Esophagus (tissue), 2 donors: ENCODE data around the gene RIPOR1. TPM values are rescaled to one million over a fixed set of nuclear protein-coding genes. Genes with fewer than 3 reads are reported as not detected.
A peak's percentile ranks its signal among the peaks of the same experiment; 100 is the strongest.

ENCODE experiments used
- H3K27ac ChIP-seq, 2 donors: one replicate each; pipeline ENCODE4 v1.5.1; 2013; ENCODE audit warnings: low read depth in 2 of 2, mild to moderate bottlenecking in 2 of 2, inconsistent platforms in 1 of 2, low read length in 1 of 2, moderate library complexity in 1 of 2
- H3K27me3 ChIP-seq, 2 donors: one replicate each; pipeline ENCODE4 v1.6.1; 2013; ENCODE audit warnings: low read length in 2 of 2, control low read depth in 1 of 2, mild to moderate bottlenecking in 1 of 2; ENCODE audit not compliant: insufficient read depth in 2 of 2, control insufficient read depth in 1 of 2
- H3K36me3 ChIP-seq, 2 donors: one replicate each; pipeline ENCODE4 v1.6.1; 2013; ENCODE audit warnings: low read length in 1 of 2; ENCODE audit not compliant: control insufficient read depth in 2 of 2, insufficient read depth in 2 of 2
- H3K4me1 ChIP-seq, 2 donors: one replicate each; pipeline ENCODE4 v1.6.1; 2013; ENCODE audit warnings: low read length in 1 of 2; ENCODE audit not compliant: control insufficient read depth in 2 of 2, insufficient read depth in 2 of 2
- H3K4me3 ChIP-seq, 2 donors: one replicate each; pipeline ENCODE4 v1.5.1; 2013; ENCODE audit warnings: low read length in 2 of 2, mild to moderate bottlenecking in 2 of 2, low read depth in 1 of 2, moderate library complexity in 1 of 2
- H3K9me3 ChIP-seq, 2 donors: one replicate each; pipeline ENCODE4 v1.6.1; 2013; ENCODE audit warnings: mild to moderate bottlenecking in 2 of 2, low read depth in 1 of 2, low read length in 1 of 2, moderate library complexity in 1 of 2; ENCODE audit not compliant: control insufficient read depth in 2 of 2, insufficient read depth in 1 of 2
- WGBS, 2 donors: extraction: QIAGEN DNeasy Blood & Tissue Kit; methylation state at CpG; one replicate each; pipeline ENCODE4 v1.1.7; 2013; 5-methylcytosine and 5-hydroxymethylcytosine counted together
- polyA plus RNA-seq, 2 donors: library from polyadenylated mRNA; stranded (reverse); fragments of 200-250 nt; gene quantifications; one replicate each; pipeline ENCODE4 v1.2.3, GENCODE V29; 2013
- donor health status: healthy with polysubstance abuse.
- donor health status: Bipolar disorder and iron deficiency.

RIPOR1 gene
- polyA plus RNA-seq, 2 donors = 12.7 to 14.9 TPM

GRCh38 chr16:67549240-67549639 lies 20.6 kb downstream of the RIPOR1 start:
- Histone ChIP-seq H3K27me3 (no peaks in the 10 kb centered on the region), H3K36me3 (peaks cover 4 to 14% of the 10 kb centered on the region in 2 donors), H3K27ac (no peak overlapping the region), H3K4me1 (peaks cover 0 to 23% of the 10 kb centered on the region in 2 donors), H3K9me3 (no peaks in the 10 kb centered on the region), H3K4me3 (no peak overlapping the region)
- 78 to 81% methylated on average over 4 of the region's 4 CpGs for WGBS, 2 donors

GRCh38 chr16:67549936-67550335 lies 21.3 kb downstream of the RIPOR1 start:
- 52 to 53% methylated on average over 1 of the region's 1 CpG for WGBS, 2 donors
- H3K4me3 ChIP-seq = no peak overlapping the region
- H3K27me3 ChIP-seq = no peaks in the 10 kb centered on the region
- no peak overlapping the region for H3K27ac ChIP-seq
- H3K9me3 ChIP-seq = no peaks in the 10 kb centered on the region
- H3K4me1 ChIP-seq = peaks cover 0 to 17% of the 10 kb centered on the region in 2 donors
- H3K36me3 ChIP-seq = peaks cover 0 to 9% of the 10 kb centered on the region in 2 donors

- 94 to 98% methylated on average over 2 of the region's 2 CpGs for WGBS, 2 donors
- Histone ChIP-seq H3K36me3 (peaks cover 0 to 2% of the 10 kb centered on the region in 2 donors), H3K27me3 (no peaks in the 10 kb centered on the region), H3K4me1 (peaks cover 0 to 10% of the 10 kb centered on the region in 2 donors), H3K9me3 (no peaks in the 10 kb centered on the region), H3K27ac (no peak overlapping the region), H3K4me3 (no peak overlapping the region)
Measured at GRCh38 chr16:67551091-67551490, 22.5 kb downstream of the RIPOR1 start.

GRCh38 chr16:67551972-67552371 lies 23.3 kb downstream of the RIPOR1 start:
- H3K9me3 ChIP-seq = no peaks in the 10 kb centered on the region
- H3K27me3 ChIP-seq = no peaks in the 10 kb centered on the region
- no peak overlapping the region for H3K4me3 ChIP-seq
- 72 to 88% methylated on average over 2 of the region's 2 CpGs for WGBS, 2 donors
- H3K36me3 ChIP-seq = no peaks in the 10 kb centered on the region
- no peak overlapping the region for H3K27ac ChIP-seq
- peaks cover 0 to 10% of the 10 kb centered on the region in 2 donors for H3K4me1 ChIP-seq

GRCh38 chr16:67552476-67552875 lies 23.8 kb downstream of the RIPOR1 start:
- WGBS, 2 donors = 54 to 58% methylated on average over 4 of the region's 4 CpGs
- no peaks in the 10 kb centered on the region for H3K36me3 ChIP-seq
- H3K27me3 ChIP-seq = no peaks in the 10 kb centered on the region
- H3K27ac ChIP-seq = peak overlapping the region in 1 of 2 donors; percentile 47
- no peaks in the 10 kb centered on the region for H3K9me3 ChIP-seq
- H3K4me1 ChIP-seq = peaks cover 0 to 6% of the 10 kb centered on the region in 2 donors
- no peak overlapping the region for H3K4me3 ChIP-seq

GRCh38 chr16:67555795-67556212 lies 27.2 kb downstream of the RIPOR1 start:
- 38 to 49% methylated on average over 3 of the region's 3 CpGs for WGBS, 2 donors
- Histone ChIP-seq H3K4me3 (no peak overlapping the region), H3K4me1 (no peaks in the 10 kb centered on the region), H3K27ac (peak overlapping the region; percentile 59 to 81), H3K27me3 (no peaks in the 10 kb centered on the region), H3K9me3 (no peaks in the 10 kb centered on the region), H3K36me3 (no peaks in the 10 kb centered on the region)

GRCh38 chr16:67558859-67559258 lies 30.2 kb downstream of the RIPOR1 start:
- WGBS, 2 donors = 77 to 95% methylated on average over 1 of the region's 1 CpG
- Histone ChIP-seq H3K9me3 (no peaks in the 10 kb centered on the region), H3K4me1 (no peaks in the 10 kb centered on the region)

GRCh38 chr16:67560827-67561342 lies 32.3 kb downstream of the RIPOR1 start:
- H3K4me3 ChIP-seq = no peak overlapping the region
- WGBS, 2 donors = 80 to 81% methylated on average over 8 of the region's 8 CpGs
- H3K27me3 ChIP-seq = no peaks in the 10 kb centered on the region
- H3K36me3 ChIP-seq = no peaks in the 10 kb centered on the region
- H3K27ac ChIP-seq = peak overlapping the region in 1 of 2 donors; percentile 43
- H3K9me3 ChIP-seq = no peaks in the 10 kb centered on the region
- no peaks in the 10 kb centered on the region for H3K4me1 ChIP-seq

More at GRCh38 chr16:67558859-67559258, 30.2 kb downstream of the RIPOR1 start:
- Histone ChIP-seq H3K27ac (no peak overlapping the region), H3K27me3 (no peaks in the 10 kb centered on the region), H3K4me3 (no peak overlapping the region), H3K36me3 (no peaks in the 10 kb centered on the region)

GRCh38 chr16:67561501-67561823 lies 32.8 kb downstream of the RIPOR1 start:
- Histone ChIP-seq H3K4me3 (peak overlapping the region; percentile 54 to 58), H3K27me3 (no peaks in the 10 kb centered on the region), H3K36me3 (no peaks in the 10 kb centered on the region), H3K27ac (peak overlapping the region; percentile 97), H3K4me1 (no peaks in the 10 kb centered on the region), H3K9me3 (no peaks in the 10 kb centered on the region)
- WGBS, 2 donors = 3% methylated on average over 8 of the region's 8 CpGs

- Histone ChIP-seq H3K4me1 (no peaks in the 10 kb centered on the region), H3K27ac (peak overlapping the region; percentile 97 to 100), H3K36me3 (no peaks in the 10 kb centered on the region), H3K9me3 (no peaks in the 10 kb centered on the region), H3K27me3 (no peaks in the 10 kb centered on the region), H3K4me3 (peak overlapping the region; percentile 72 to 73)
- 0 to 1% methylated on average over 45 to 76 of the region's 76 CpGs for WGBS, 2 donors
Measured at GRCh38 chr16:67561824-67562525, 33.3 kb downstream of the RIPOR1 start.
